GM12878 (cell line): ENCODE data around the gene SRCIN1. TPM values are rescaled to one million over a fixed set of nuclear protein-coding genes. Genes with fewer than 3 reads are reported as not detected.

Experiments used
- ATAC-seq: fragments of 200-7000 bp; cut with Tn5 transposase; 3 replicates; pipeline ENCODE4 v1.9.1; 2020; ENCODE audit warnings: mild to moderate bottlenecking, moderate library complexity
- BruUV-seq: library from RNA; stranded (reverse); fragments of 400-500 nt; replicated peaks from 2 replicates; lab custom pipeline; 2021; lab: Mats Ljungman, UMichigan
- CTCF ChIA-PET: fragments of 300-600 bp; sonication (Branson Sonifier 250); formaldehyde crosslinking; extraction: SDS; loops from one replicate; lab custom pipeline; 2021; ENCODE audit warnings: inconsistent platforms; lab: Yijun Ruan, JAX
- POLR2A ChIA-PET: fragments of 350-600 bp; formaldehyde crosslinking; extraction: SDS; loops from one replicate; lab custom pipeline; 2021; ENCODE audit warnings: inconsistent platforms; lab: Charles Lee
- RAD21 ChIA-PET: fragments of 300-600 bp; sonication (Branson Sonifier 250); formaldehyde crosslinking; loops from one replicate; lab custom pipeline; 2023; ENCODE audit warnings: antibody characterized with exemption; ENCODE audit not compliant: unreplicated experiment; lab: Charles Lee
- SMC1A ChIA-PET: fragments of 300-600 bp; sonication (Branson Sonifier 250); formaldehyde crosslinking; loops from one replicate; lab custom pipeline; 2023; ENCODE audit not compliant: unreplicated experiment, uncharacterized antibody; lab: Charles Lee
- DNase-seq: peaks from one replicate; pipeline ENCODE4 v3.0.0-alpha.2; 2011; ENCODE audit warnings: low read depth, low spot score
- FAIRE-seq: peaks from 3 replicates; lab custom pipeline; 2011; peaks lifted over from hg19 to GRCh38; lab: Jason Lieb, UNC
- H2AFZ ChIP-seq: 2 replicates; pipeline ENCODE4 v1.6.0; 2011; ENCODE audit warnings: low read depth, low read length, control low read depth; ENCODE audit not compliant: control insufficient read depth
- H3K27ac ChIP-seq: 2 replicates; pipeline ENCODE4 v1.5.1; 2011; ENCODE audit warnings: control low read depth; ENCODE audit not compliant: control insufficient read depth, insufficient read depth
- H3K27me3 ChIP-seq, 2 experiments: replicated peaks in 1 of 2; 2 replicates each; pipeline versions ENCODE4 v1.6.0 to v1.6.1; 2011; ENCODE audit warnings: low read length in 1 of 2; ENCODE audit not compliant: control insufficient read depth in 2 of 2, insufficient read depth in 2 of 2
- H3K36me3 ChIP-seq, 2 experiments: 2 replicates each; pipeline ENCODE4 v1.5.1; 2011; ENCODE audit warnings: low read length in 1 of 2; ENCODE audit not compliant: control insufficient read depth in 2 of 2, insufficient read depth in 2 of 2
- H3K4me1 ChIP-seq: 2 replicates; pipeline ENCODE4 v1.6.1; 2011; ENCODE audit warnings: mild to moderate bottlenecking, low read length, moderate library complexity, mixed read lengths; ENCODE audit not compliant: control insufficient read depth, insufficient read depth
- H3K4me2 ChIP-seq: 2 replicates; pipeline ENCODE4 v1.6.0; 2011; ENCODE audit warnings: control low read depth; ENCODE audit not compliant: control insufficient read depth, insufficient read depth
- H3K4me3 ChIP-seq: fragments of 200-600 bp; sonication (generic); 2 replicates; pipeline ENCODE4 v1.5.1; 2016
- H3K79me2 ChIP-seq: 2 replicates; pipeline ENCODE4 v1.6.0; 2011; ENCODE audit warnings: low read length; ENCODE audit not compliant: control insufficient read depth, insufficient read depth
- H3K9ac ChIP-seq: 2 replicates; pipeline ENCODE4 v1.8.0; 2011; ENCODE audit warnings: low read length, control low read depth, mixed read lengths; ENCODE audit not compliant: control insufficient read depth, insufficient read depth
- H3K9me3 ChIP-seq: replicated peaks from 3 replicates; pipeline ENCODE4 v1.5.1; 2011; ENCODE audit warnings: mild to moderate bottlenecking, low read length; ENCODE audit not compliant: control insufficient read depth, insufficient read depth
- H4K20me1 ChIP-seq: 2 replicates; pipeline ENCODE4 v1.6.0; 2011; ENCODE audit not compliant: control insufficient read depth, insufficient read depth
- DPF2 ChIP-seq: fragments of 450-650 bp; IDR thresholded peaks from 2 replicates; pipeline ENCODE4 v1.6.1; 2017; ENCODE audit warnings: mild to moderate bottlenecking
- ELK1 ChIP-seq: IDR thresholded peaks from 2 replicates; pipeline ENCODE4 v1.6.1; 2012; ENCODE audit warnings: low read depth, low read length, improper control_type of control experiment
- FOXK2 ChIP-seq: fragments of 450-650 bp; IDR thresholded peaks from 2 replicates; pipeline ENCODE4 v1.6.1; 2017; ENCODE audit warnings: mild to moderate bottlenecking, moderate library complexity
- HCFC1 ChIP-seq: fragments of 150-350 bp; IDR thresholded peaks from 2 replicates; pipeline ENCODE4 v1.6.1; 2014; ENCODE audit warnings: low read length
- KDM1A ChIP-seq: fragments of 200-600 bp; sonication (generic); IDR thresholded peaks from 2 replicates; pipeline ENCODE4 v1.6.1; 2016; ENCODE audit warnings: borderline replicate concordance
- NR2F1 ChIP-seq: fragments of 450-650 bp; conservative IDR thresholded peaks from 2 replicates; pipeline ENCODE4 v1.6.1; 2017; ENCODE audit warnings: mild to moderate bottlenecking
- PKNOX1 ChIP-seq: fragments of 450-650 bp; IDR thresholded peaks from 2 replicates; pipeline ENCODE4 v1.6.1; 2016; ENCODE audit warnings: mild to moderate bottlenecking
- SPI1 ChIP-seq: IDR thresholded peaks from 2 replicates; pipeline ENCODE4 v1.6.1; 2011; ENCODE audit warnings: low read depth, mild to moderate bottlenecking, low read length, moderate library complexity, borderline replicate concordance; ENCODE audit not compliant: insufficient read depth
- SREBF1 ChIP-seq: IDR thresholded peaks from 2 replicates; pipeline ENCODE4 v1.6.1; 2012; ENCODE audit warnings: mild to moderate bottlenecking, low read length
- STAT3 ChIP-seq: IDR thresholded peaks from 2 replicates; pipeline ENCODE4 v1.6.1; 2011; ENCODE audit warnings: low read depth, low read length, improper control_type of control experiment
- TCF7 ChIP-seq: IDR thresholded peaks from 2 replicates; pipeline ENCODE4 v1.6.1; 2014; ENCODE audit warnings: antibody characterized with exemption, borderline replicate concordance
- USF2 ChIP-seq: IDR thresholded peaks from 2 replicates; pipeline ENCODE4 v1.6.1; 2011; ENCODE audit warnings: low read depth, low read length, improper control_type of control experiment, borderline replicate concordance
- ZNF274 ChIP-seq: IDR thresholded peaks from one replicate; pipeline ENCODE4 v1.8.0; 2011; ENCODE audit not compliant: insufficient read length, insufficient read depth
- WGBS: methylation state at CpG from one replicate; pipeline ENCODE4 v1.1.6; 2016; ENCODE audit warnings: low lambda C conversion rate; ENCODE audit not compliant: insufficient replicate concordance, insufficient coverage; ENCODE audit errors: missing lambda C conversion rate; 5-methylcytosine and 5-hydroxymethylcytosine counted together
- in situ Hi-C: fragments of 300-500 bp; cut with MboI; formaldehyde crosslinking; loops from 9 replicates; pipeline ENCODE4 v1.14.3; 2018; ENCODE audit warnings: mixed read lengths
- intact Hi-C: fragments of 100-400 bp; cut with micrococcal nuclease; formaldehyde crosslinking; loops from one replicate; pipeline ENCODE4 v1.14.2; 2022; ENCODE audit not compliant: unreplicated experiment
- polyA plus RNA-seq, 11 experiments: library from polyadenylated mRNA; depleted of rRNA in 4 of 11; unstranded in 6 of 11; stranded (reverse) in 5 of 11; fragments of >200 nt; fragmentation: Nextera tagmentation in 4 of 11; fragmentation: Illumina TruSeq in 1 of 11; extraction: Ambion mirVana in 4 of 11; extraction: Trizol in 1 of 11; gene quantifications; 1 replicate in 1 of 11; 2 replicates in 10 of 11; pipeline versions ENCODE4 v1.2.1 to v1.2.3, GENCODE V29; 2011 to 2016; ENCODE audit warnings: inconsistent platforms in 2 of 11, missing spikeins in 2 of 11, low read depth in 1 of 11
- total RNA-seq, 4 experiments: library from RNA; depleted of rRNA in 3 of 4; stranded (reverse); fragments of >200 nt in 3 of 4; fragmentation: Illumina TruSeq in 1 of 4; extraction: Trizol in 1 of 4; gene quantifications; 2 replicates each; pipeline versions ENCODE4 v1.2.1 to v1.2.3, GENCODE V29; 2013 to 2021
- TF ChIP-seq, protein P1 (sequence below): IDR thresholded peaks from 2 replicates; pipeline ENCODE4 v1.6.1; 2012; ENCODE audit warnings: improper control_type of control experiment, low read depth, low read length; ENCODE audit not compliant: insufficient replicate concordance
- TF ChIP-seq, protein P2 (sequence below): fragments of 450-650 bp; IDR thresholded peaks from 2 replicates; pipeline ENCODE4 v1.6.1; 2017; ENCODE audit warnings: mild to moderate bottlenecking, low read depth, inconsistent platforms; ENCODE audit not compliant: poor library complexity, severe bottlenecking

SRCIN1 gene
- total and polyA plus RNA-seq, 10 of the 15 experiments (the other 5 are each of a cell fraction or from before 2014, with no cell fraction given) = under 0.01 to 0.74 (median 0.20) TPM; not detected in 3

- no TSS peak for BruUV-seq
- no peaks in the 10 kb centered on the region; the same call in 1 of the 2 replicates for H3K4me1 ChIP-seq
- H3K9ac ChIP-seq = no peak overlapping the region
- no peak overlapping the region for H3K4me2 ChIP-seq
- no peaks in the 10 kb centered on the region for H3K9me3 ChIP-seq
- no peak overlapping the region for H3K27ac ChIP-seq
- H4K20me1 ChIP-seq = no peaks in the 10 kb centered on the region
- FAIRE-seq = no peak
- in situ Hi-C loops = no loop called here
- no peaks in the 10 kb centered on the region for H3K36me3 ChIP-seq
- ChIA-PET POLR2A (no interaction called here), CTCF (interaction anchor here (1.5 to 2.3 kb wide), 2 partner anchors 10 to 13 kb away, joined by 3 to 8 read pairs; no protein-coding TSS in a partner anchor), SMC1A (no interaction called here), RAD21 (interaction anchor here (1.0 to 1.3 kb wide), 2 partner anchors 13 to 123 kb away, joined by 3 to 4 read pairs; no protein-coding TSS in a partner anchor)
- no peak overlapping the region for H2AFZ ChIP-seq
- 51% methylated on average over 5 of the region's 7 CpGs for WGBS
- H3K79me2 ChIP-seq = no peaks in the 10 kb centered on the region
- H3K27me3 ChIP-seq = peaks cover 0 to 2% of the 10 kb centered on the region in 2 experiments; a peak in 1 of 4 replicates
- DNase-seq = no peak
- intact Hi-C loops = no loop called here
- ATAC-seq = no peak
- H3K4me3 ChIP-seq = no peak overlapping the region
- TF ChIP-seq, protein P1, sequence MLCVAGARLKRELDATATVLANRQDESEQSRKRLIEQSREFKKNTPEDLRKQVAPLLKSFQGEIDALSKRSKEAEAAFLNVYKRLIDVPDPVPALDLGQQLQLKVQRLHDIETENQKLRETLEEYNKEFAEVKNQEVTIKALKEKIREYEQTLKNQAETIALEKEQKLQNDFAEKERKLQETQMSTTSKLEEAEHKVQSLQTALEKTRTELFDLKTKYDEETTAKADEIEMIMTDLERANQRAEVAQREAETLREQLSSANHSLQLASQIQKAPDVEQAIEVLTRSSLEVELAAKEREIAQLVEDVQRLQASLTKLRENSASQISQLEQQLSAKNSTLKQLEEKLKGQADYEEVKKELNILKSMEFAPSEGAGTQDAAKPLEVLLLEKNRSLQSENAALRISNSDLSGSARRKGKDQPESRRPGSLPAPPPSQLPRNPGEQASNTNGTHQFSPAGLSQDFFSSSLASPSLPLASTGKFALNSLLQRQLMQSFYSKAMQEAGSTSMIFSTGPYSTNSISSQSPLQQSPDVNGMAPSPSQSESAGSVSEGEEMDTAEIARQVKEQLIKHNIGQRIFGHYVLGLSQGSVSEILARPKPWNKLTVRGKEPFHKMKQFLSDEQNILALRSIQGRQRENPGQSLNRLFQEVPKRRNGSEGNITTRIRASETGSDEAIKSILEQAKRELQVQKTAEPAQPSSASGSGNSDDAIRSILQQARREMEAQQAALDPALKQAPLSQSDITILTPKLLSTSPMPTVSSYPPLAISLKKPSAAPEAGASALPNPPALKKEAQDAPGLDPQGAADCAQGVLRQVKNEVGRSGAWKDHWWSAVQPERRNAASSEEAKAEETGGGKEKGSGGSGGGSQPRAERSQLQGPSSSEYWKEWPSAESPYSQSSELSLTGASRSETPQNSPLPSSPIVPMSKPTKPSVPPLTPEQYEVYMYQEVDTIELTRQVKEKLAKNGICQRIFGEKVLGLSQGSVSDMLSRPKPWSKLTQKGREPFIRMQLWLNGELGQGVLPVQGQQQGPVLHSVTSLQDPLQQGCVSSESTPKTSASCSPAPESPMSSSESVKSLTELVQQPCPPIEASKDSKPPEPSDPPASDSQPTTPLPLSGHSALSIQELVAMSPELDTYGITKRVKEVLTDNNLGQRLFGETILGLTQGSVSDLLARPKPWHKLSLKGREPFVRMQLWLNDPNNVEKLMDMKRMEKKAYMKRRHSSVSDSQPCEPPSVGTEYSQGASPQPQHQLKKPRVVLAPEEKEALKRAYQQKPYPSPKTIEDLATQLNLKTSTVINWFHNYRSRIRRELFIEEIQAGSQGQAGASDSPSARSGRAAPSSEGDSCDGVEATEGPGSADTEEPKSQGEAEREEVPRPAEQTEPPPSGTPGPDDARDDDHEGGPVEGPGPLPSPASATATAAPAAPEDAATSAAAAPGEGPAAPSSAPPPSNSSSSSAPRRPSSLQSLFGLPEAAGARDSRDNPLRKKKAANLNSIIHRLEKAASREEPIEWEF = no peak
- TF ChIP-seq PKNOX1 = no peak
- TF ChIP-seq STAT3 = no peak
- no peak for TF ChIP-seq ZNF274
- TF ChIP-seq KDM1A = no peak
- TF ChIP-seq DPF2 = no peak
- TF ChIP-seq USF2 = no peak
- TF ChIP-seq SPI1 = no peak
- no peak for TF ChIP-seq SREBF1
- no peak for TF ChIP-seq ELK1
- no peak for TF ChIP-seq HCFC1
- no peak for TF ChIP-seq FOXK2
- TF ChIP-seq TCF7 = no peak
- TF ChIP-seq NR2F1 = no peak
- TF ChIP-seq, protein P2, sequence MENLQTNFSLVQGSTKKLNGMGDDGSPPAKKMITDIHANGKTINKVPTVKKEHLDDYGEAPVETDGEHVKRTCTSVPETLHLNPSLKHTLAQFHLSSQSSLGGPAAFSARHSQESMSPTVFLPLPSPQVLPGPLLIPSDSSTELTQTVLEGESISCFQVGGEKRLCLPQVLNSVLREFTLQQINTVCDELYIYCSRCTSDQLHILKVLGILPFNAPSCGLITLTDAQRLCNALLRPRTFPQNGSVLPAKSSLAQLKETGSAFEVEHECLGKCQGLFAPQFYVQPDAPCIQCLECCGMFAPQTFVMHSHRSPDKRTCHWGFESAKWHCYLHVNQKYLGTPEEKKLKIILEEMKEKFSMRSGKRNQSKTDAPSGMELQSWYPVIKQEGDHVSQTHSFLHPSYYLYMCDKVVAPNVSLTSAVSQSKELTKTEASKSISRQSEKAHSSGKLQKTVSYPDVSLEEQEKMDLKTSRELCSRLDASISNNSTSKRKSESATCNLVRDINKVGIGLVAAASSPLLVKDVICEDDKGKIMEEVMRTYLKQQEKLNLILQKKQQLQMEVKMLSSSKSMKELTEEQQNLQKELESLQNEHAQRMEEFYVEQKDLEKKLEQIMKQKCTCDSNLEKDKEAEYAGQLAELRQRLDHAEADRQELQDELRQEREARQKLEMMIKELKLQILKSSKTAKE = no peak
Observed at GRCh38 chr17:38544839-38545209, 60.9 kb downstream of the SRCIN1 start.
